IMR-90 (cell line): ENCODE data around the gene MED13. TPM values are rescaled to one million over a fixed set of nuclear protein-coding genes. Genes with fewer than 3 reads are reported as not detected.

ENCODE experiments used
- ATAC-seq: fragments of 200-7000 bp; cut with Tn5 transposase; 2 replicates; pipeline ENCODE4 v1.9.1; 2020; ENCODE audit warnings: low read depth, mild to moderate bottlenecking, moderate library complexity
- BruUV-seq: library from RNA; stranded (reverse); fragments of 400-500 nt; replicated peaks from 2 replicates; lab custom pipeline; 2021; lab: Mats Ljungman, UMichigan
- CTCF ChIA-PET: fragments of 300-600 bp; formaldehyde crosslinking; extraction: SDS; loops from one replicate; lab custom pipeline; 2021; ENCODE audit warnings: antibody characterized with exemption; lab: Yijun Ruan, JAX
- POLR2A ChIA-PET: fragments of 300-600 bp; sonication (Branson Sonifier 250); formaldehyde crosslinking; loops from one replicate; lab custom pipeline; 2022; ENCODE audit warnings: antibody characterized with exemption; ENCODE audit not compliant: unreplicated experiment; lab: Charles Lee
- DNase-seq: peaks from one replicate; pipeline ENCODE4 v3.0.0; 2013
- H2AFZ ChIP-seq: replicated peaks from 2 replicates; pipeline ENCODE3; 2013; ENCODE audit warnings: low read length, mild to moderate bottlenecking; ENCODE audit not compliant: poor library complexity
- H2AK5ac ChIP-seq: 2 replicates; pipeline ENCODE4 v1.6.1; 2013; ENCODE audit warnings: low read depth, low read length, inconsistent platforms
- H2AK9ac ChIP-seq: replicated peaks from 2 replicates; pipeline ENCODE3; 2013; ENCODE audit warnings: mild to moderate bottlenecking, low read depth, low read length, moderate library complexity; ENCODE audit not compliant: poor library complexity
- H2BK120ac ChIP-seq: 2 replicates; pipeline ENCODE4 v1.6.1; 2013; ENCODE audit warnings: low read depth, low read length, inconsistent platforms
- H2BK15ac ChIP-seq: 3 replicates; pipeline ENCODE4 v1.6.1; 2013; ENCODE audit warnings: low read depth, low read length, inconsistent platforms
- H2BK20ac ChIP-seq: 2 replicates; pipeline ENCODE4 v1.6.1; 2013; ENCODE audit warnings: low read depth, mild to moderate bottlenecking, inconsistent platforms, low read length, moderate library complexity
- H2BK5ac ChIP-seq: 2 replicates; pipeline ENCODE4 v1.6.1; 2013; ENCODE audit warnings: mild to moderate bottlenecking, low read depth, low read length, inconsistent platforms; ENCODE audit not compliant: poor library complexity, severe bottlenecking
- H3K14ac ChIP-seq: replicated peaks from 2 replicates; pipeline ENCODE4 v1.6.1; 2013; ENCODE audit warnings: low read depth, low read length, inconsistent platforms
- H3K18ac ChIP-seq: 2 replicates; pipeline ENCODE4 v1.6.1; 2013; ENCODE audit warnings: low read depth, low read length, control low read depth
- H3K23ac ChIP-seq: 2 replicates; pipeline ENCODE4 v1.6.1; 2013; ENCODE audit warnings: low read depth, low read length, inconsistent platforms
- H3K27ac ChIP-seq: 2 replicates; pipeline ENCODE4 v1.5.1; 2013; ENCODE audit warnings: mild to moderate bottlenecking, control low read depth, low read length; ENCODE audit not compliant: insufficient read depth
- H3K27me3 ChIP-seq: 2 replicates; pipeline ENCODE4 v1.6.1; 2013; ENCODE audit warnings: low read length; ENCODE audit not compliant: control insufficient read depth, insufficient read depth
- H3K36me3 ChIP-seq: 2 replicates; pipeline ENCODE4 v1.6.1; 2013; ENCODE audit warnings: low read length, mixed read lengths; ENCODE audit not compliant: control insufficient read depth, insufficient read depth
- H3K4ac ChIP-seq: 2 replicates; pipeline ENCODE4 v1.6.1; 2013; ENCODE audit warnings: low read depth, low read length, inconsistent platforms
- H3K4me1 ChIP-seq: 2 replicates; pipeline ENCODE4 v1.6.1; 2013; ENCODE audit warnings: low read length, mixed read lengths; ENCODE audit not compliant: control insufficient read depth, insufficient read depth
- H3K4me2 ChIP-seq: 2 replicates; pipeline ENCODE4 v1.6.1; 2013; ENCODE audit warnings: low read depth, mild to moderate bottlenecking, control low read depth, low read length, moderate library complexity
- H3K4me3 ChIP-seq: 2 replicates; pipeline ENCODE4 v1.5.1; 2013; ENCODE audit warnings: low read depth, mild to moderate bottlenecking, control low read depth, low read length, moderate library complexity; ENCODE audit not compliant: insufficient read depth
- H3K56ac ChIP-seq: 2 replicates; pipeline ENCODE4 v1.6.1; 2013; ENCODE audit warnings: low read length, inconsistent platforms; ENCODE audit not compliant: insufficient read depth; ENCODE audit errors: extremely low read depth
- H3K79me1 ChIP-seq, 2 experiments: 2 replicates each; pipeline ENCODE4 v1.6.1; 2013; ENCODE audit warnings: low read length in 2 of 2, inconsistent platforms in 1 of 2, low read depth in 1 of 2
- H3K9ac ChIP-seq: 2 replicates; pipeline ENCODE4 v1.6.1; 2013; ENCODE audit warnings: low read depth, low read length, control low read depth
- H3K9me1 ChIP-seq: 2 replicates; pipeline ENCODE4 v1.6.1; 2013; ENCODE audit warnings: low read length, inconsistent platforms; ENCODE audit not compliant: insufficient read depth
- H3K9me3 ChIP-seq: 2 replicates; pipeline ENCODE4 v1.6.1; 2013; ENCODE audit warnings: low read length; ENCODE audit not compliant: control insufficient read depth, insufficient read depth
- H4K20me1 ChIP-seq: 2 replicates; pipeline ENCODE4 v1.6.1; 2013; ENCODE audit warnings: low read length, inconsistent platforms; ENCODE audit not compliant: insufficient read depth
- H4K5ac ChIP-seq: 2 replicates; pipeline ENCODE4 v1.6.1; 2013; ENCODE audit warnings: mild to moderate bottlenecking, low read depth, low read length, control low read depth
- H4K8ac ChIP-seq, 2 experiments: 2 replicates each; pipeline ENCODE4 v1.6.1; 2013; ENCODE audit warnings: low read depth in 2 of 2, low read length in 2 of 2, control low read depth in 1 of 2, inconsistent platforms in 1 of 2
- H4K91ac ChIP-seq: 2 replicates; pipeline ENCODE4 v1.6.1; 2013; ENCODE audit warnings: low read depth, low read length, inconsistent platforms; ENCODE audit not compliant: insufficient read depth
- CEBPB ChIP-seq: IDR thresholded peaks from 2 replicates; pipeline ENCODE4 v1.6.1; 2012; ENCODE audit warnings: low read depth, low read length, improper control_type of control experiment
- CHD1 ChIP-seq: IDR thresholded peaks from 2 replicates; pipeline ENCODE4 v1.6.1; 2012; ENCODE audit warnings: low read depth, low read length, improper control_type of control experiment
- CTCF ChIP-seq: conservative IDR thresholded peaks from 2 replicates; pipeline ENCODE4 v1.5.1; 2012; ENCODE audit warnings: mild to moderate bottlenecking, low read depth, low read length, improper control_type of control experiment
- FOS ChIP-seq: fragments of 150-350 bp; IDR thresholded peaks from 2 replicates; pipeline ENCODE4 v1.6.1; 2016; ENCODE audit warnings: low read depth, low read length
- MAFK ChIP-seq: IDR thresholded peaks from 2 replicates; pipeline ENCODE4 v1.6.1; 2012; ENCODE audit warnings: low read depth, low read length, improper control_type of control experiment
- MAZ ChIP-seq: IDR thresholded peaks from 2 replicates; pipeline ENCODE4 v1.6.1; 2012; ENCODE audit warnings: low read depth, mild to moderate bottlenecking, low read length, improper control_type of control experiment, moderate library complexity, borderline replicate concordance
- MXI1 ChIP-seq: IDR thresholded peaks from 2 replicates; pipeline ENCODE4 v1.6.1; 2012; ENCODE audit warnings: low read depth, mild to moderate bottlenecking, low read length, moderate library complexity, borderline replicate concordance
- NFE2L2 ChIP-seq: fragments of 150-350 bp; IDR thresholded peaks from 2 replicates; pipeline ENCODE4 v1.6.1; 2016; ENCODE audit warnings: low read depth, mild to moderate bottlenecking, low read length
- POLR2A ChIP-seq: IDR thresholded peaks from 2 replicates; pipeline ENCODE4 v1.6.1; 2012; ENCODE audit warnings: mild to moderate bottlenecking, low read depth, low read length
- RAD21 ChIP-seq: IDR thresholded peaks from 2 replicates; pipeline ENCODE4 v1.6.1; 2012; ENCODE audit warnings: low read length, improper control_type of control experiment
- RFX5 ChIP-seq: IDR thresholded peaks from 2 replicates; pipeline ENCODE4 v1.8.0; 2012; ENCODE audit warnings: low read depth, mild to moderate bottlenecking, low read length, moderate library complexity
- SMC3 ChIP-seq: fragments of 150-350 bp; IDR thresholded peaks from 2 replicates; pipeline ENCODE4 v1.6.1; 2016; ENCODE audit warnings: low read depth, mild to moderate bottlenecking, antibody characterized with exemption, low read length, moderate library complexity
- USF2 ChIP-seq: fragments of 150-350 bp; IDR thresholded peaks from 2 replicates; pipeline ENCODE4 v1.6.1; 2017; ENCODE audit warnings: mild to moderate bottlenecking, antibody characterized with exemption, low read length, low read depth
- whole genome bisulfite sequencing, 2 experiments: methylation state at CpG; one replicate each; pipeline versions ENCODE4 v1.1.5 to v1.1.7; 2013; ENCODE audit warnings: missing lambda C conversion rate in 2 of 2; ENCODE audit not compliant: insufficient read length in 1 of 2; ENCODE audit errors: extremely low coverage in 2 of 2; 5-methylcytosine and 5-hydroxymethylcytosine counted together
- dilution Hi-C: fragments of 300-500 bp; cut with HindIII; formaldehyde crosslinking; loops from one replicate; pipeline ENCODE4 v1.14.3; 2018; ENCODE audit warnings: low sequenced_read_pairs; ENCODE audit not compliant: unreplicated experiment
- in situ Hi-C: fragments of 300-500 bp; cut with MboI; formaldehyde crosslinking; loops from 3 replicates; pipeline ENCODE4 v1.14.3; 2019; ENCODE audit warnings: low sequenced_read_pairs, inconsistent platforms, mixed read lengths
- intact Hi-C: fragments of 100-400 bp; cut with micrococcal nuclease; formaldehyde crosslinking; loops from 2 replicates; pipeline ENCODE4 v1.10.0; 2022
- polyA plus RNA-seq, 3 experiments: library from polyadenylated mRNA; depleted of rRNA; stranded (reverse); fragments of >200 nt; gene quantifications; 2 replicates each; pipeline ENCODE4 v1.2.3, GENCODE V29; 2012; ENCODE audit warnings: low replicate concordance in 1 of 3
- total RNA-seq: library from RNA; depleted of rRNA; stranded (reverse); fragments of >200 nt; gene quantifications from 2 replicates; pipeline ENCODE4 v1.2.3, GENCODE V29; 2012
- TF ChIP-seq, protein P1 (sequence below): fragments of 150-350 bp; IDR thresholded peaks from 2 replicates; pipeline ENCODE4 v1.6.1; 2016; ENCODE audit warnings: low read depth, mild to moderate bottlenecking, low read length, moderate library complexity, borderline replicate concordance

Gene MED13
- total and polyA plus RNA-seq, 2 of the 4 experiments (the other 2 are of a cell fraction): 9.7 to 67.2 TPM

GRCh38 chr17:62038248-62038647, 26.8 kb downstream of the MED13 start:
- WGBS, 2 experiments: no CpG with 5 or more reads among the region's 1 CpG
- in situ Hi-C loops: no loop called here
- CTCF ChIA-PET: interaction anchor here (0.7 kb wide), 1 partner anchor 56 kb away, joined by 3 read pairs; no protein-coding TSS in a partner anchor

More at GRCh38 chr17:62038248-62038647, 26.8 kb downstream of the MED13 start:
- Histone ChIP-seq H3K14ac (no peak overlapping the region), H4K91ac (no peak overlapping the region), H3K4me1 (peaks cover 1% of the 10 kb centered on the region; the same call in 1 of the 2 replicates), H3K4me2 (no peak overlapping the region), H2BK120ac (no peak overlapping the region), H2BK5ac (no peak overlapping the region), H3K23ac (no peak overlapping the region), H3K18ac (no peak overlapping the region), H2BK15ac (no peak overlapping the region), H3K9ac (no peak overlapping the region), H3K27me3 (no peaks in the 10 kb centered on the region), H3K9me3 (no peaks in the 10 kb centered on the region), H2AK5ac (no peak overlapping the region), H2AFZ (no peak overlapping the region), H3K4ac (no peak overlapping the region), H3K36me3 (peaks cover 19% of the 10 kb centered on the region), H3K4me3 (no peak overlapping the region), H3K56ac (no peak overlapping the region), H4K8ac (no peak overlapping the region), H3K79me1 (peaks cover 25 to 75% of the 10 kb centered on the region in 2 experiments), H4K5ac (no peak overlapping the region), H4K20me1 (peaks cover 37% of the 10 kb centered on the region), H3K9me1 (peaks cover 3% of the 10 kb centered on the region; the same call in 1 of the 2 replicates), H2AK9ac (no peak overlapping the region), H3K27ac (no peak overlapping the region), H2BK20ac (no peak overlapping the region)
- no peak for TF ChIP-seq MXI1
- TF ChIP-seq CEBPB: no peak
- TF ChIP-seq NFE2L2: no peak
- TF ChIP-seq CHD1: no peak
- TF ChIP-seq SMC3: no peak
- no peak for TF ChIP-seq FOS
- TF ChIP-seq MAFK: no peak
- no peak for TF ChIP-seq RFX5
- no peak for TF ChIP-seq USF2
- TF ChIP-seq MAZ: no peak
- no peak for TF ChIP-seq CTCF
- no peak for TF ChIP-seq POLR2A
- no peak for TF ChIP-seq RAD21
- TF ChIP-seq, protein P1, sequence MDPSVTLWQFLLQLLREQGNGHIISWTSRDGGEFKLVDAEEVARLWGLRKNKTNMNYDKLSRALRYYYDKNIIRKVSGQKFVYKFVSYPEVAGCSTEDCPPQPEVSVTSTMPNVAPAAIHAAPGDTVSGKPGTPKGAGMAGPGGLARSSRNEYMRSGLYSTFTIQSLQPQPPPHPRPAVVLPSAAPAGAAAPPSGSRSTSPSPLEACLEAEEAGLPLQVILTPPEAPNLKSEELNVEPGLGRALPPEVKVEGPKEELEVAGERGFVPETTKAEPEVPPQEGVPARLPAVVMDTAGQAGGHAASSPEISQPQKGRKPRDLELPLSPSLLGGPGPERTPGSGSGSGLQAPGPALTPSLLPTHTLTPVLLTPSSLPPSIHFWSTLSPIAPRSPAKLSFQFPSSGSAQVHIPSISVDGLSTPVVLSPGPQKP: no peak
- dilution Hi-C loops (no loop called here), intact Hi-C loops (no loop called here)
- DNase-seq: no peak
- no TSS peak for BruUV-seq
- ATAC-seq: no peak
- POLR2A ChIA-PET: no interaction called here
